Measurements from ENCODE around the gene BARX2. TPM values are rescaled to one million over a fixed set of nuclear protein-coding genes. Genes with fewer than 3 reads are reported as not detected.

The BARX2 gene
- polyA plus RNA-seq, 1 experiment = not detected

DNA sequence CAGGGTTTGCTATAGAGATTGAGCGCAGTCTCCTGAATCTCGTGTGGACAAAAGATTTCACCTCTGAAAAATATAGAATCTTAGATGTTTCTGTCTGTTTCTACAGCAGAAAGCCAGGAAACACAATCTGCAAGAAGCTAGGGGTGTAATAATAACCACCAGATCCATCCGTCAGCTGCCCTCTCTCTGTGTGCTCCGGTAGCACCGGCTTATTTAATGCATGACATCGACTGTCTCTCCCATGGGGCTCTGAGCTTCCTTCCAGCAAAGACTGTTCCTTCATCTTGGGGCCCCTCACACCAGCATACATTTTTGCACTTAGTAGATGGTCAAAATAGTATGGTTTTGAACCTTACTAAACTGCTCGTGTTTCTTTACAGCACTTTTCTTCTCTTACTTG, 20.2 kb downstream of the BARX2 start:
- H3K36me3 ChIP-seq (ENCODE audit: control insufficient read depth, insufficient read depth, low read length) = no peaks in the 10 kb centered on the region
- H3K27me3 ChIP-seq (ENCODE audit: control insufficient read depth, insufficient read depth, low read length) = peaks cover 1% of the 10 kb centered on the region; the same call in 1 of the 2 replicates
- no peak for TF ChIP-seq CTCF (IDR thresholded peaks at IDR 0.05; ENCODE audit: insufficient read depth, low read depth, low read length)
- ChIA-PET CTCF (no interaction called here), POLR2A (no interaction called here)
- H3K4me3 ChIP-seq (ENCODE audit: low read depth, low read length) = no peak overlapping the region
- DNase-seq (ENCODE audit: low read depth) = no peak

GRCh38 chr11:129396454-129396853, 20.8 kb downstream of the BARX2 start:
- no peaks in the 10 kb centered on the region for H3K36me3 ChIP-seq (ENCODE audit: control insufficient read depth, insufficient read depth, low read length)
- POLR2A ChIA-PET = no interaction called here
- no peak for TF ChIP-seq CTCF (IDR thresholded peaks at IDR 0.05; ENCODE audit: insufficient read depth, low read depth, low read length)
- DNase-seq (ENCODE audit: low read depth) = no peak
- no peak overlapping the region for H3K4me3 ChIP-seq (ENCODE audit: low read depth, low read length)
- H3K27me3 ChIP-seq (ENCODE audit: control insufficient read depth, insufficient read depth, low read length) = peaks cover 1% of the 10 kb centered on the region; the same call in 1 of the 2 replicates
- CTCF ChIA-PET = no interaction called here

GRCh38 chr11:129402206-129403171, 26.8 kb downstream of the BARX2 start:
- Histone ChIP-seq H3K4me3 (ENCODE audit: low read depth, low read length) (no peak overlapping the region), H3K27me3 (ENCODE audit: control insufficient read depth, insufficient read depth, low read length) (no peaks in the 10 kb centered on the region; the same call in 1 of the 2 replicates), H3K36me3 (ENCODE audit: control insufficient read depth, insufficient read depth, low read length) (no peaks in the 10 kb centered on the region)
- CTCF ChIA-PET = no interaction called here
- POLR2A ChIA-PET = no interaction called here
- no peak for TF ChIP-seq CTCF (IDR thresholded peaks at IDR 0.05; ENCODE audit: insufficient read depth, low read depth, low read length)
- no peak for DNase-seq (ENCODE audit: low read depth)

DNA sequence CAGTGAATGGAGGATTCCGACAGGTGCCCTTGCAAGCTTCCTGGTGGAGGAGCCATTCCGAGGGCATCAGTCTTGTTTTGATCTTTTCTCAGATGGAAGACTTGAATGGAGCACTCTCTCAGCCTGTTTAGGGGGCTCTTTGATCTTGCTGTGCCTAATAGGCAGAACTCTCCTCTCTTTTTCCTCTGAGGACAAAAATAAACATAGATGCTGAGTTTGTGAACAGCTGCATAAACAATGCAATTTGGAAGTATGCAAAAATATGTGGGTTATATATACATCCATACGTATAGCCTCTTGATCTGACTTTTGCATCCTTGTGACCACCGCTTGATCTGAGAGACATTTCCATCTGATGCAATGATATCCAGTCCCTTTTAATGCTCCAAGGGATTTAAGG, 29.1 kb downstream of the BARX2 start:
- Histone ChIP-seq H3K36me3 (ENCODE audit: control insufficient read depth, insufficient read depth, low read length) (no peaks in the 10 kb centered on the region), H3K27me3 (ENCODE audit: control insufficient read depth, insufficient read depth, low read length) (no peaks in the 10 kb centered on the region; the same call in 1 of the 2 replicates), H3K4me3 (ENCODE audit: low read depth, low read length) (no peak overlapping the region)
- POLR2A ChIA-PET = no interaction called here
- CTCF ChIA-PET = no interaction called here
- no peak for TF ChIP-seq CTCF (IDR thresholded peaks at IDR 0.05; ENCODE audit: insufficient read depth, low read depth, low read length)
- no peak for DNase-seq (ENCODE audit: low read depth)

DNA sequence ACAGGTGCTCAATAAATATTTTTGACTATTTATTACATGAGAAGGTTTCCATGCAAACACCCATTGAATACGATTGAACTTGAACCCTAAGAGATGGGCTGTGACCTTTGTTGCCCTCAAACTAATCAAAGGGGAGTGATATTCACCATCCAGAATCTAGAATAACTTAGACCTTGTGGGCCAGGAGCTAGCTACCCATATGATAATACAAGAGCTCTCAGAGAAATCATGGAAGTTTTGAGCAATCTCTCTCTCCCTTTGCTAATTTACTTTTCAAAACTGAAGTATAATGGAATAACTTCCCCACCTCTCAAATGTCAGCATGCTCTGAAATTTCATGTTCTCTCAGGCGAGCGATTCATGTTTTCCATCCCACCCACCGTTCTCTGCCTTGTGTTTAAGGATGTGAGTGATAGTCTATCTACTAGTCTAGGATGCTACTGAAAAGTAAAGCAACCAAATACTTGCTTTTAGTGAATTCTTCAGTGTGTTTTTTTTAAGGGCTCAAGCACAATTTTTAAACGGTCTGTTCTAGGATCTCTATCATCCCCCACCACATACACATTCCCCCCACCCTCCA, 33.3 kb downstream of the BARX2 start:
- POLR2A ChIA-PET = no interaction called here
- no peak for DNase-seq (ENCODE audit: low read depth)
- TF ChIP-seq CTCF (IDR thresholded peaks at IDR 0.05; ENCODE audit: insufficient read depth, low read depth, low read length) = no peak
- Histone ChIP-seq H3K27me3 (ENCODE audit: control insufficient read depth, insufficient read depth, low read length) (no peaks in the 10 kb centered on the region; the same call in 1 of the 2 replicates), H3K4me3 (ENCODE audit: low read depth, low read length) (no peak overlapping the region), H3K36me3 (ENCODE audit: control insufficient read depth, insufficient read depth, low read length) (no peaks in the 10 kb centered on the region)
- CTCF ChIA-PET = no interaction called here

Measured in BJ (cell line).